Activated naive CD8-positive, alpha-beta T cell treated with anti-CD3 and anti-CD28 coated beads, Interleukin-2, amount 50 U/mL, for 16 hours (primary cell): Measurements from ENCODE around the gene METTL26.

Source experiments
- DNase-seq: peaks from one replicate; pipeline ENCODE4 v3.0.0-alpha.2; 2020; ENCODE audit warnings: low read depth, low spot score

The METTL26 gene

DNA sequence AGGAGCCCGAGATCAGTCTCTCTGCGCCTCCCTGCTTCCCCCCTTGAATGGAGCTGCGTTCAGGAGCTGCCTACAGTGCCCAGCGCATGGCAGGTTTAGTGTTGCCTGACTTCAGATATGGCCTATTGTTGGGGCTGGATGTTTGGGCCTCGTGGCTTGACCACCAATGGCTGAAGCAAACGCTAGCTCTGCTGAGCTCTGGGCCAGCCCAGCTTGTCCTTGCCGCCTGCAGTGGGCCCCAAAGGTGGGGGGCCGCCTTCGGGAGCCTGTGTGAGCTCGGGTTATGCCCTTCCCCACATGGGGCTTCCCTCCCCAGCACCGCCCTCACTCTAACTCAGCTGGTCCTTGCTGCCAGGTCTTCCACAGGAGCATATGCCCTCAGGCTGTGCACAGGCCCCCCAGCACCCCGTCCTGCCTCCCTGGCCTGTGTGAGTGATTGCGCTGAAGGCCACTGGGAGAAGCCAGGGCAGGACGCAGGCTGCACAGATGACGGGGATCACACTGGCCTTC, 2.0 kb upstream of the METTL26 start:
- DNase-seq = no peak

DNA sequence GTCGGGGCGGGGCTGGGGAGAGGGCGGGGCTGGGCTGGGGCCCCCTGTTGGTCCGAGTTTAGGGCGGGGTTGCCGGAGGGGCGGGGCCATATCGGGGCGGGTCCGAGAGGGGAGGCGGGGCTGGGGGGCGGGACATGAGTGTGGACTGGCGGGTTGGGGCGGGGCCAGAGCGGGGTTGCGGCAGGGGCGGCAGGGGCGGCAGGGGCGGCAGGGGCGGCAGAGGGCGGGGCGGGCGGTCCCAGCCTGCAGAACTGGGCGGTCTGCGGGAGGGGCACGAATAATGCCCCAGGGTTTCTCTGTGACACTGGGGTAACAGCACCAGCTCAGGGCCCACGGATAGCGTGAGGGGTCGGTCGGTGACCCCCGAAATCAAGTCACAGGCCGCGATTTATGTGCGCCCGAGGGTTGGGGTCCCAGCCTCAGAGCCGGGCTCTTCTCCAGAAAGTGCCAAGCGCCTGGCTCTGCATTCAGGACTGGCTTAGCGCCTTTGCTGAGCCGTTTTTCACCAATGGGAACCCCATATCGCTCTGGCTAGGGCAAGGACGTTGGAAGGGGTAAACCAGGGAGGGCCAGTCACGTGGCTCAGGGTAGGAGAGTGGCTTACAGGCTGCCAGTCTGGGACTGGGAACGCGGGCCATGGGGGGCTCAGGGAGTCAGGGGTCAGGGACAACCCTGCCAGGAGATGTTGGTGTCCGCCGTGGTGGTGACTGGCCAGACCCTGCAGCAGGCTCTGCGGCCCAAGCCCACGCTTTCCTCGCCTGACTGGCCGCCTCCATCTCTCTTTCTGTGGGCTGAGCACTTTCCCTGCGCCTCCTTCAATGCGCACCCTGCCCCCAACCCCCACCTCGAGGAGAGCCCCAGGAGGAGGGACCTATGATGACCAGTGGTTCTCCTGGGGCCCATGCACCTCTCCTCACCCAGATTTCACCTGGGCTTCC, 1.2 kb upstream of the METTL26 start:
- DNase-seq = peak; percentile 72

DNA sequence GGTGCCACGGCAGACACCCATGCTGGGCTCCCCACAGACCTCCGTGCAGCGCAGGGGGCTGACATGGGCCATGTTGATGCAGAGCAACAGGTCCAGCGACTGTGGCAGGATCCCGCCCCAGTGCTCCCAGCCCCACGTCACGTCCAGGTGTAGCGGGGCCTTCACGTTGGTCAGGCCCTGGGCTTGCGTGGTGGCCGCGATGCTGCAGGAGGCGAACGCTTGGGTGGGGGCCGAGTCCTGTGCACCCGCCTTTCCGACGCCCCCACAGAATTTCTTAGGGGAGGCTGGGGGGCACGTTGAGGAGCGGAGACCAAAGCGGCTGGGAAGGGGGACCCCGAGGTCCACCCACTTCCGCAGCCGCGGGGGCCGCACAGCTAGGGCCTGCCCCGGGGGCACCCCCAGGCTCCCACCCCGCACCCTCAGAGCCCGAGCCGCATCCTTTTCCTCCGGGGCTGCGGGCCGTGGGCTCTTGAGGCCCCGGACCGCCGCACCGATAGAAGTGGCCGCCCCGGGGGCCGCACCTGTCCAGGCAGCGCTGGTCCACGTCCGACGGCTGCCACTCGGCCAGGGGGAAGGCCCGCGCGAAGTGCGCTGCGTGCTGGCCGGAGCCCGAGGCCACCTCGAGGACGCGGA, 416 bp downstream of the METTL26 start:
- DNase-seq = no peak

DNA sequence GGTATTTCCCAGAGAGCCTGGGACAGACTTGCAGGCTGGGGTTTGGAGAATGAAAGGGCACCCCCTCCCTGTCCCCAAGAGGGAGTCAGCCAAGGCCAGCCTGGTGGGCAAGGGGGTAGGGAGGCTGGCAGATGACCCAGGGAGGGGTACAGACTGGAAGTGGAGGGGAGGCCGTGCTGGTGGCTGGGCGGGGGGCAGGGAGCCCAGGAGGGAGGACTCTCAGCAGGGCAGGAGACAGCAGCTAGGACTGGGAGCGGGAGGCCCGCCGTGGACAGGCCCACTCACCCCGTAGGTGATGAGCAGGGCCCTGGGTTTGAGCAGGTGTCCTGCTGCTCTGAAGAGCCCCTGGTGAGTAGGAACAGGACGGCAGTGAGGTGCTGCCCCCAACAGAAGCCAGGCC, 1.1 kb downstream of the METTL26 start:
- no peak for DNase-seq

DNA sequence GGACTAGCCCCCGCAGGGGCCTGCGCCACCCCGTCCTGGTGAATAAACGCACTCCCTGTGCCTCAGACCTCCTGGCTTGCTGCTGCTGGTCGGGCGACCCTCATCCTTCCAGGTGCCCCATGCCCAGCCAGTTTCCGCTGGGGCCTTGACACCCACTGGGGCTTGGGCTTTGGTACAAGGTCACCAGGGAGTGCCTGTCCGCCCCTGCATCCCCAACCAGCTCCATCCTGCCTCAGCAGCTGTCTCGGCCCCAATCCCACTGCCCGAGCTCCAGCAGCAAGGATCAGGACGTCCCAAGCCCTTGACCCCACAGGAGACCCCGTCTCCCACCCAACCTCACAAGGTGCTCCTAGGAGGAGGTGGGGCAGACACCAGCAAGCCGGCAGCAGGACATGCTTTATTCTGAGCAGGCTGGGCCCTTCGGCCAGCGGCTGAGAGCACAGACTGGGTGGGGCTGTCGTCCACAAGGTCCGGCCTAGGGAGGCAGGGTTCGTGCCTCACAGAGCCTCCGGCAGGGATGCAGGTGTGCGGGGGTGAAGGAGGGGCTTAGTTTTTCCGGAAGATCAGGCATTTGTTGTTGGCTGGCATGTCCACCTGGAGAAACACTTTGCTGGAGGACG, 1.9 kb downstream of the METTL26 start:
- DNase-seq = no peak

DNA sequence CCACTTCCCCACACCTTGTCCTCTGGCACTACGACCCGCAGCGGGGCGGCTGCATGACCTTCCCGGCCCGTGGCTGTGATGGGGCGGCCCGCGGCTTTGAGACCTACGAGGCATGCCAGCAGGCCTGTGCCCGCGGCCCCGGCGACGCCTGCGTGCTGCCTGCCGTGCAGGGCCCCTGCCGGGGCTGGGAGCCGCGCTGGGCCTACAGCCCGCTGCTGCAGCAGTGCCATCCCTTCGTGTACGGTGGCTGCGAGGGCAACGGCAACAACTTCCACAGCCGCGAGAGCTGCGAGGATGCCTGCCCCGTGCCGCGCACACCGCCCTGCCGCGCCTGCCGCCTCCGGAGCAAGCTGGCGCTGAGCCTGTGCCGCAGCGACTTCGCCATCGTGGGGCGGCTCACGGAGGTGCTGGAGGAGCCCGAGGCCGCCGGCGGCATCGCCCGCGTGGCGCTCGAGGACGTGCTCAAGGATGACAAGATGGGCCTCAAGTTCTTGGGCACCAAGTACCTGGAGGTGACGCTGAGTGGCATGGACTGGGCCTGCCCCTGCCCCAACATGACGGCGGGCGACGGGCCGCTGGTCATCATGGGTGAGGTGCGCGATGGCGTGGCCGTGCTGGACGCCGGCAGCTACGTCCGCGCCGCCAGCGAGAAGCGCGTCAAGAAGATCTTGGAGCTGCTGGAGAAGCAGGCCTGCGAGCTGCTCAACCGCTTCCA, 2.6 kb downstream of the METTL26 start:
- no peak for DNase-seq

DNA sequence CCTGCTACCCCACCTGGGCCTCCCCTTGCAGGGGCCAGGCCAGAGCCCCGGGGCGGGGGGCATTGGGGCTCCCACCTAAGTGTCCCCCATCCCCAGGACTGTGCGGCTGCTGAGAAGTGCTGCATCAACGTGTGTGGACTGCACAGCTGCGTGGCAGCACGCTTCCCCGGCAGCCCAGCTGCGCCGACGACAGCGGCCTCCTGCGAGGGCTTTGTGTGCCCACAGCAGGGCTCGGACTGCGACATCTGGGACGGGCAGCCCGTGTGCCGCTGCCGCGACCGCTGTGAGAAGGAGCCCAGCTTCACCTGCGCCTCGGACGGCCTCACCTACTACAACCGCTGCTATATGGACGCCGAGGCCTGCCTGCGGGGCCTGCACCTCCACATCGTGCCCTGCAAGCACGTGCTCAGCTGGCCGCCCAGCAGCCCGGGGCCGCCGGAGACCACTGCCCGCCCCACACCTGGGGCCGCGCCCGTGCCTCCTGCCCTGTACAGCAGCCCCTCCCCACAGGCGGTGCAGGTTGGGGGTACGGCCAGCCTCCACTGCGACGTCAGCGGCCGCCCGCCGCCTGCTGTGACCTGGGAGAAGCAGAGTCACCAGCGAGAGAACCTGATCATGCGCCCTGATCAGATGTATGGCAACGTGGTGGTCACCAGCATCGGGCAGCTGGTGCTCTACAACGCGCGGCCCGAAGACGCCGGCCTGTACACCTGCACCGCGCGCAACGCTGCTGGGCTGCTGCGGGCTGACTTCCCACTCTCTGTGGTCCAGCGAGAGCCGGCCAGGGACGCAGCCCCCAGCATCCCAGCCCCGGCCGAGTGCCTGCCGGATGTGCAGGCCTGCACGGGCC, 3.4 kb downstream of the METTL26 start:
- no peak for DNase-seq

DNA sequence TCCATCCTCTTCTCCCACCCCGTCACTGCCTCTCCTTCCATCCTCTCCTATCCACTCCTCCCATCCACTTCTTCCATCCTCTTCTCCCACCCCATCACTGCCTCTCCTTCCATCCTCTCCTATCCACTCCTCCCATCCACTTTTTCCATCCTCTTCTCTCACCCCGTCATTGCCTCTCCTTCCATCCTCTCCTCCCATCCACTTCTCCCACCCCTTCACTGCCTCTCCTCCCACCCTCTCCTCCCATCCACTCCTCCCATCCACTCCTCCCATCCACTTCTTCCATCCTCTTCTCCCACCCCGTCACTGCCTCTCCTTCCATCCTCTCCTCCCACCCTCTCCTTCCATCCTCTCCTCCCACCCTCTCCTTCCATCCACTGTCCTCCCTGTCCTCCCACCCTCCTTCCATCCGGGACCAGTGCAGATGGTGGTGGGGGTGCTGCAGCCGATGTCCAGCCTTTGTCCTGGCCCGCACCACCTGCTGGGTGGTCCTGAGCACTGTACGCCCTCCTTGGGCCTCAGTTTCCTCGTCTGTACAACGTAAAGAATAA, 4.2 kb downstream of the METTL26 start:
- DNase-seq = no peak

DNA sequence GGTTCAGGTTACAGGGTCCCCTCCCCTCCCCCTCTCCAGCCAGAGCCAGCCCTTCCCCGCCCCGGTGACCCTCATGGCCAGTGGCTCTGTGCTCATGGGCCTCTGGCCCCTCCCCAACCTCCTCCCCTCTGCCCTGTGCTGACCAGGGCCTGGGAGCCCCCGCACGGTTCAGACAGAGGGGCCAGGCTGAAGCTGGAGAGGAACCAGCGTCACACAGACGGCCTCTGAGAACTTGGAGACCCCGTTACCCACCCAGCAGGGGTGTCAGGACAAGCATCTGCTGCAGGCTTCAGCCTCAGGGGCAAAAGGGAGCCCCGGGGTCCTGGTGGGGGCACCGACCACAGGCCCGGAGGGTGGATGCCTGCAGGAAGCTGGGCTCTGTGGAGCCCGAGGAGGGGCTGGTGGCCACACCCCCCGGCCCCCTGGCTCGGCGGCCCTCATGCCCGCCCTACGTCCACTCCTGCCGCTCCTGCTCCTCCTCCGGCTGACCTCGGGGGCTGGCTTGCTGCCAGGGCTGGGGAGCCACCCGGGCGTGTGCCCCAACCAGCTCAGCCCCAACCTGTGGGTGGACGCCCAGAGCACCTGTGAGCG, 5.2 kb downstream of the METTL26 start, which contains the start of gene WFIKKN1:
Gene WFIKKN1, plus strand, starts transcription at position 171 of the 591 bp plus-strand sequence. Its CDS starts 269 bp downstream, at position 440.
- DNase-seq = no peak

DNA sequence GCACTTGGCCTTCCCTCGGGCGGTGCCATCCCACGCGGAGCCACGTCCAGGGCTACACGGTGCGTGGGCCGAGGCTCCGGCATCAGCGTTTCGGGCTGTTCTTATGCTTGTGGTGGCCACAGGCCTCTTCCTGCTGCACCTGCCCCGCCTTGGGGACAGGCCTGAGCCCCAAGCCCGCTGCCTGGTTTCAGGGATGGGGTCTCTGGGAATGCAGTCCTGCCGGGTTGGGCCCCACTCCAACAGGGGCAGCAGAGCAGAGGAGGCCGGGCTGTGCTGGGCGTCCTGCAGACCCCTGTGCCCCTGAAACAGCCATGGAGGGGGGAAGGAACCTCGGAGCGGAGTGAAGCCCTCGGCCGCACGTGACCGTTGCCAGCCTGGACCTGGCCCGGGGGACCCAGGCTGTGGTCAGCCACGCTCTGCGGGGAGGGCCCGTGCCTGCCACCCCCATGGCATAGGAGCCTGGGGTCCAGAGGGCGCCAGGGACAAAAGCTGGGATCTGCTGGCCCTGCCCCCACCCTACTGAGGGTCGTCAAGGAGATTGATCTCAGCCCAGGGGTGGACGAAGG, 5.8 kb downstream of the METTL26 start:
- DNase-seq = no peak

DNA sequence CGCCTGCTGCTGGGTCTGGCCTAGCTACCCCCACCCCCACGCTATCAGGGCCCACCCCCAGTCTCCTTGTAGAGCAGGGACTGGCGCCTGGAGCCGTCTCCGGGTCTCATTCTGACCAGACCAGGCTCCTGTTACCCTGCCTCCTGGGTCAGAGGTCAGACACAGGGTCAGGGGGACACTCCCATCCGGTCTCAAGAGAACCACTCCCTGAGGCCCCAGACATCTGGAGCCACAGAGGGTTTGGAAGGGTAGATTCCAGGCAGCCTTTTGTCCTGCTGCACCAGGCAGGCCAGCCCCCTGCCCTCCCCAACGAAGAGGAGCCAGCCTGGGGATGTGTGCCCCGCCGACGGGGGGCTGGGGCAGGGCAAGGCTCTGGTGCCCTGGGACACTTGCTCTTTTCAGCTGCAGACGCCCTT, 6.3 kb downstream of the METTL26 start:
- DNase-seq = no peak

DNA sequence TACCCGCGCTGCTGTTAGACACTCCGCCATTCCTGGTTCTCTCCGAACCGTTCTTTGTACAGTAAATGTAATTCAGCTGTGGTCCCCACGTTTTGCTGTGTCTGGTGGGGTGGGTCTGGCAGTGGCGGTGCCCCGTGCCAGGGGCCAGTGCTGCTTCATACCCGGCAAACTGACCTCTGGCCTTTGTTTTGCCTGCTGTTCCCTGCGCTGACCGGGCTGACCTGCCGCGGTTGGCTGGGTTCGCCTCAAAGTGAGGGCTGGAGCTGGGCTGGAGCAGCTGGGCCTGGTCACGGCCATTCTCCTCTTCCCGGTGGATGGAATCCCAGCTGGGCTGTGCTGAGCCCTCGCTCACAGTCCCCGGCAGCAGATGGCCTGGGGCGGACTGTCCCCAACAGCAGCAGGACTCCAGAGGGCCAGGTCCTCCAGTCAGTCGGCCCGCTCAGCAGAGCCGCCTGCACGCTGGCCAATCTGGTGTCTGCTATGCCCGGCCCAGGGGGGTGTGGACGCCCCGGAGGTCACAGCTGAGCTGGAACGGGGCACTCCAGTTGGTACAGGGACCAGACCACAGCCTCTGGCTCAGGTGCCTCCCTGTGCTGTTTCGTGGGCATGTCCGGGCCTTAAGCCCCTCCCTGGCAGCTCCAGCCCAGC, 6.8 kb downstream of the METTL26 start:
- DNase-seq = no peak

DNA sequence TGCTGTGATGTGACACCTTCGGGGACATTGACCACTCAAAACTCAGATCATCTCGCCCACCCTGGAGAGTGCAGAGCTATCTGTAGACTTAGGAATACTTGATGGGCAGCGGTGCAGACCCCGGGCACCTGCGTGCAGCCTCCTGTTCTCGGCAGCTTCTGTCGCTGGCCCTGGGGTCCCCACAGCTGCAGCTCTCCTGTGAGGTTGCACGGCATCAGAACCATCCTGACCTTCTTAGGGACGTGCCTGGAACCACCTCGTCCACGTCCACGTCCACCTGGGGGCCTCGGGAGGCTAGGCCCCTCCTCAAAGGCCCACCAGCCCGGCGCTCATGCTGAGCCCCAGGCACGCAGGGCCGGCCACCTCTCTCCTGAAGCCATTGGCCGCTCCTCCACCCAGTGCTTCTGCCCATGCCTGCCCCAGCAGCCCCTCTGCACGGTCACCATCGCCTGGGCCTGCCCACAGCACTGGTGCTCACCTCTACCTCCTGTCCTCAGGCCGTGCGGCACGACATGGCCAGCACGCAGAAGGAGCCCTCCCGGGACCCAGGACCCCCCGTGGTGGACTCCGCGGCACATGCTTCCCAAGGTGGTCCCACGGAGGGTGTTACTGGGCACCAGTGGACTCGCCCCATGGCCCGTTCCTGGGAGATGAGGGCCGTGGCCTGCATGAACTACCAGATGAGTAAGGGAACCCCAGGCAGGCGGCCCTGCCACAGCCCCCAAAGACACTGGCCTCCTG, 7.6 kb downstream of the METTL26 start:
- DNase-seq = no peak

DNA sequence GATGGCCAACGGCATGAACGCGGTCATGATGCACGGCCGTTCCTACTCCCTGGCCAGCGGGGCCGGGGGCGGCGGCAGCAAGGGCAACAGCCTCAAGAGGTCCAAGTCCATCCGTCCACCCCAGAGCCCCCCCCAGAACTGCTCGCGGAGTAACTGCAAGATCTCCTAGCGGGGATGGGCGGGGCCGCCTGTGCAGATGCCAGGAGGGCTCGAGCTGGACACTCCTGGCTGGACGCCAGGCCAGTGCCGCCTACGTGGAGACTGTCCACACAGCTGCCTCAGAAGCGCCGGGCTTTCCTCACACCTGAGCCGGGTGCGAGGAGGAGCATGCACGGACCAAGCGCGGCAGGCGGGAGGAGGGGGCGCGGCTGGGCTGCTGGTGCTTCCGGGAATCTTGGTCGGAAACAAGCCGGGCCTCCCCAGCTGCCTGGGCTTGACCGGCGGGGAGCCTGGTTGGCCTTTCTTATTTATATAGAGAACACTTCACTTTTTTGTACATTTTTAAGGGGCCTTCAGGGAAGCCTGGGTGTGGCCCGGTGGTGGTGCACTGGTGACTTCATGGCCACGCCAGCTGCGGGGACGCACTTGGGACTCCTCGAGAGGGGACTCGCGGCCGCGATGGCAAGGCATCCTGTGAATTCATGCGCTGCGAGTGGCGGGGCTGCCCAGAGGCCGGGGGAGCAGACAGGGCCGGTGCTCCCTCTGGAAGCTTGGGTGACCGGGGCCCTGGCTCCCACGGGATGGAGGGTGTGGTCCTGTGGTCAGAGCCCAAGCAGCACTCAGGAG, 8.5 kb downstream of the METTL26 start:
- DNase-seq = no peak

DNA sequence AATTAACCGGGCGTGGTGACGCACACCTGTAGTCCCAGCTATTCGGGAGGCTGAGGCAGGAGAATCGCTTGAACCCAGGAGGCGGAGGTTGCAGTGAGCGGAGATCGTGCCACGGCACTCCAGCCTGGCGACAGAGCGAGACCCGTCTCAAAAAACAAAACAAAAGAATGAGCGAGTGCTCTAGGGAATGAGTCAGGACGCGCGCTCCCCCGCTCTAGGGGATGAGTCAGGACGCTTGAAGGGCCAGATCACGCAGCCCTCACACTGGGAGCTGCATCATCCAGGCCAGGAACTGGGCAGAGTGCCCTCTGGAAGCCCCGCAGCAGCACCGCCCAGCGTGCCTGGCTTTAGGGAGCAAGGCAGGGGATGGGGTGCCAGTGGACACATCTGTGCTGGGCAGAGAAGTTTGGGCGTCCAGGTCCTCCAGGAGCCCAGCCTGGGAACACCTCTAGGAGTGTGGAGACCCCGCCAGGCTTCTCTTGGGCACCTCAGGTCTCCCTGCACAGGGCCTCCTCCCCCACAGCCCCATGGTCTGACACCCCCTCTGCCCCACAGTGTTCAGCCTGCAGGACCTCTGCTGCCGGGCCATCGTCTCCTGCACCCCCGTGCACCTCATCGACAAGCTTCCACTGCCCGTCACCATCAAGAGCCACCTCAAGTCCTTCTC, 9.2 kb downstream of the METTL26 start:
- no peak for DNase-seq

DNA sequence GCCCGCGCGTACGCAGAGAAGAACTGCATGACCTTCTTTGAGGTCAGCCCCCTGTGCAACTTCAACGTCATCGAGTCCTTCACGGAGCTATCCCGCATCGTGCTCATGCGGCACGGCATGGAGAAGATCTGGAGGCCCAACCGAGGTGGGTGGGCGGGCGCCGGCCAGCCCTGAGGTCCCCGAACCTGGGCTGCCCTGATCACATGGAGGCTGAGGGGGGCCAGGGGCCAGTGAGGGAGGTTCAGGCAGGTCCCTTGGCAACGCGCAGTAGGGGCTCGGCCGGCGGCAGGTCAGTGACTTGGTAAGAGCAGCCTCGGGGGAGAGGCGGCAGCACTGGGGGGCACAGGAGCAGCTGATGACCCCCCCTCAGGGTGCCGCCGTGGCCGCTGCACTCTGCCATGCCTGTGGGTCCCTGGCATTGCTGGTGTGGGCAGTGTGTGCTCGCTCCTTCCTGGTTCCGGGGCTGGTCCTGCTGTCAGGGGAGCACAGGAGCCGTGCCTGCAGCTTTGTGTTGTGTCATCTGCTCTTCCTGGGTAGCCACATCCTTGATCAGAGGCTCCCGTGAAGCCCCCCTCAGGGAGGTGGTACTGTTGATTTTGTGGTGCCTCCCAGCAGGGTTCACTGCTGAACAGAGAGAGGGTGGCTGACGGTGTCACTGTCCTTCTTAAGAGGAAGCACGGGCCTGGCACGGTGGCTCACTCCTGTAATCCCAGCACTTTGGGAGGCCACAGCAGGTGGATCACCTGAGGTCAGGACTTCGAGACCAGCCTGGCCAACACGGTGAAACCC, 9.9 kb downstream of the METTL26 start:
- DNase-seq = no peak
